GM04504 (cell line): ENCODE measurements around the gene DDOST.
"Not testable (repeated sequence)": the region's sequence is repeated elsewhere in the genome, so short reads cannot be mapped to it uniquely, and the experiment has no call there.

Experiments
- DNase-seq: peaks from one replicate; pipeline ENCODE4 v3.0.0-alpha.2; 2012; ENCODE audit warnings: low read depth

Gene DDOST

GRCh38 chr1:20624709-20625108, 36.5 kb downstream of the DDOST start:
- no peak for DNase-seq

DNA sequence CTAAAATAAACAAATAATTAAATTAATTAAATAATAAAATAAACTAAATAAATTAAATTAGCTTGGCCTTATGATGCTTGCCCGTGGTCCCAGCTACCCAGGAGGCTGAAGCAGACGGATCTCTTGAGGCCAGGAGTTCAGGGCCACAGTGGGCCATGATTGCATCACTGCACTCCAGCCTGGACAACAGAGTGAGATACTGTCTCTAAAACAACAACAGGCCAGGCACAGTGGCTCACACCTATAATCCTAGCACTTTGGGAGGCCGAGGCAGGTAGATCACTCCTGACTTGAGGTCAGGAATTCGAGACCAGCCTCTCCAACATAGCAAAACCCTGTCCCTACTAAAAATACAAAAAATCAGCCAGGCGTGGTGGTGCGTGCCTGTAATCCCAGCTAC, 40.2 kb downstream of the DDOST start:
- DNase-seq, result no peak

DNA sequence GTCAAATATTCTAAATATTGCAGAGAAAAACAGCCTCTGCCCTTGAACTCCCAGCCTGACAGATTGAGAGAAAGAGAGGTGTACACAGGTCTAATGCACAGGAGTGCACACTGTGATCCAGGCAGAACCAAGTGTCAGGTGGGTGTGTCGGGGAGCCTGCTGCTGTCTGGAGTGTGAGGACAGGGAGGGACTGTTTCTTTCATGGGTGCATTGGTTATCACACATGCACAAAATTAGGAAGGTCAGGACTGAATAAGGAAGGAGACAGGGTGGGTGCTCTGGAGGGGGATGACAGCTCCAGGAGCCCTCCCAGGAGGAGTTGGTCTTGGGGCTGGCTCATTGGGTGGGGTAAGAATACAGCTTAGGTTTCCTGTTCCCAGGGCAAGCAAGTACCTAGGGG, 41.2 kb downstream of the DDOST start:
- no peak for DNase-seq

- no peak for DNase-seq
Observed at GRCh38 chr1:20618550-20618949, 42.6 kb downstream of the DDOST start.

DNA sequence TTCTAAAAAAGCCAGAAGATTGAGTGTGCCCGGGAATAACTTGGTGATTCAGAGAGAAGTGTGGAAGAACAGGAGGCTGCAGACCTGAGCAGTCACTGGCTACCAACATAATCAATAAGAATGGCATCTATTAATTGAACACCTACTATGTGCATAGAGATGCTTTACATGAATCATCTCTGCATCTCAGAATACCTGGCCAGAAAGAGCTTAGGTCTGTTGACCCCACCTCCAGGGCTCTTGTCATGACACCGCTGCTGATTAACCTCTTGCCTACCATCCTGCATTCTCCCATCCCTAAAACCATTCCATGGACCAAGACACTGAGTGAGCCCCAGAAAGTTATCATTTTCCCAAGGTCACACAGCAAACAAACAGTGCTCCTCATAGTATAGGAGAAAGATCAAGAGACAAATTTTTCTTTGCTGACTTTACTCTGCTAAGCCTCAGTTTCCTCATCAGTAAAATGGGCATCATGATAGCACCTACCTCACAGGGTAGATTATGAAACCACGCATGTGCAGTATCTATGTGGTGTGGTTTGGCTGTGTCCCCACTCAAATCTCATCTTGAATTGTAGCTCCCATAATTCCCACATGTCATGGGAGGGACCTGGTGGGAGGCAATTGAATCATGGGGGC, 44.2 kb downstream of the DDOST start:
- no peak for DNase-seq

DNA sequence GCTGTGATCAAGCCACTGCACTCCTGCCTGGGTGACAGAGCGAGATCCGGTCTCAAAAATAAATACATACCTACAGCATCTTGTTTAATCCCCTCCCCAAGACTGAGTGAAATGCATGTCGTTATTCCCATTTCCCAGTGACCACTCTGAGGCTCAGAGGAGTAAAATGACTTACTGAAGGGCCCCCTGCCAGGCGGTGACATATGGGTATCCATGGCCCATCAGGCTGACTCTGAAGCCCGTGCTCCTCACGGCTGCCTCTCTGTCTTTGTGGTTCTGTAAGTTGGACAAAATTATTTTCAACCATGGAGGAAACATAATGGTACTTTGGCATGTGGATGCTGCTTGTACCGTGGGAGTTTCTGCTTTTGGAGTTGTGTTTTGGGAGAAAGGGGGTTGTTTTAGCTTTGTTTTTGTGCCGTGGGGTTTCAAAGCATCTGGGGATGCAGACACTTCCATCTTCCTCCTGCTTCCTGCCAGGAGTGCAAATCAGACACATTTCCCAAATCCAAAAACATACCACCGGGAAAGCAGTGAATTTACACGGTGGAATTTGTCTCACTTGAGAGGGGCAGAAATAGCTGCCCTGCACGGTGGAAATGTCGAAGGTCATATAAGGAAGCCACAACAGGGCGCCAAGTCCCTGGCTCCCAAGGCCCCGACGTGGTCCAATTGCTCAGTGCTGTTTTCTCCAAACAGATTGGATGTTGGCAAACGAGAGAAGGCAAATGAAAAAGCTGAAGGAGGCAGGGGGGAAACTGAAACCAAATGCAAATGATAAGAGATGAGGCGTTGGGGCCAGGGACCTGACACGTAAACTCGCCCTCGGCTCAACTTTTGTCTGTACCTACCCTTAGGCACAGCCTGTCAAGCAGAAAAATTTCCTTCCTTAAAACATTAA, 45.0 kb downstream of the DDOST start:
- DNase-seq, result no peak

DNA sequence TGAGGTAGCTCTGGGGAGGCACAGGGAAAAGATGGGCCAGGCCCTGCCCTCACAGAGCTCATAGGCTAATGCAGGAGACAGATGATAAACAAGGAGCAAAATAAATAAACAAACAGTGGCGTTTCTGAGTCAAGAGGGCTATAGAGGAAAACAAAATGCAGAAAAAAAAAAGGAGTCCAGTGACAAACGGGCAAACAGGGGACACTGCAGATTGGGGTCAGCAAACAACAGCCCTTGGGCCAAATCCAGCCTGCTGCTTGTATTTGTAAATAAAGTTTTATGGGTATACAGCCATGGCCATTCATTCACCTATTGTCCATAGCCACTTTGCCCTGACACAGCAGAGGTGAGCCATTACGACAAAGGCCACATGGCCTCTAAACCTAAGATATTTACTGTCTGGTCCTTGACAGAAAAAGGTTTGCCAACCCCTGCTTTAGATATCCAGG, 47.0 kb downstream of the DDOST start:
- no peak for DNase-seq

GRCh38 chr1:20612221-20612746, 48.9 kb downstream of the DDOST start:
- no peak for DNase-seq

DNA sequence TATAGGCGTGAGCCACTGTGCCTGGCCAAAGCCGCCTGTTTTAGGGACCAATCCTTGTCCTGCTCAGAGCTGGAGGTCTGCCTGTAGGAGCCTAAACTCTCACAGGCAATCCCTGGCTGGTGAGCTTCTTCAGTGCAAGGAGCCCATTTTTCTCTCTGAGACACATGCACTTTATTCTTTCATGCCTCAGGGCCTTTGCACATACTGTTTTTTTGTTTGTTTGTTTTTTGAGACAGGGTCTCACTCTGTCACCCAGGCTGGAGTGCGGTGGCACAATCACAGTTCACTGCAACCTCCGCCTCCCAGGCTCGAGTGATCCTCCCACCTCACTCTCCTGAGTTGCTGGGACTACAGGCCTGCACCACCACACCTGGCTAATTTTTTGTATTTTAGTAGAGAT, 49.5 kb downstream of the DDOST start:
- DNase-seq, result no peak

DNA sequence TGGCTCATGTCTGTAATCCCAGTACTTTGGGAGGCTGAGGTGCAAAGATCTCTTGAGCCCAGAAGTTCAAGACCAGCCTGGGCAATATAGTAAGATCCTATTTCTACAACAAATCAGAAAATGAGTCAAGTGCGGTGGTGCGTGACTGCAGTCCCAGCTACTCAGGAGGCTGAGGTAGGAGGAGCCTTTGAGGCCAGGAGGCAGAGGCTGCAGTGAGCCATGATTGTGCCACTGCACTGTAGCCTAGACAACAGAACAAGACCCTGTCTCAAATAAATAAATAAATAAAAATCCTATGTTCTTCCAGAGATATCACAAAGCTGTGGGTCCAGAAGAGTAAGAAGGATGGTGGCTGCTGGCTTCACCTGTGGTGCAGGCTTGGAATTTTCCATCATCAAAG, 50.2 kb downstream of the DDOST start:
- DNase-seq, result no peak

- DNase-seq, result no peak
Observed at GRCh38 chr1:20609541-20609940, 51.6 kb downstream of the DDOST start.

GRCh38 chr1:20606801-20607570, 54.2 kb downstream of the DDOST start:
- not testable (repeated sequence) for DNase-seq

DNA sequence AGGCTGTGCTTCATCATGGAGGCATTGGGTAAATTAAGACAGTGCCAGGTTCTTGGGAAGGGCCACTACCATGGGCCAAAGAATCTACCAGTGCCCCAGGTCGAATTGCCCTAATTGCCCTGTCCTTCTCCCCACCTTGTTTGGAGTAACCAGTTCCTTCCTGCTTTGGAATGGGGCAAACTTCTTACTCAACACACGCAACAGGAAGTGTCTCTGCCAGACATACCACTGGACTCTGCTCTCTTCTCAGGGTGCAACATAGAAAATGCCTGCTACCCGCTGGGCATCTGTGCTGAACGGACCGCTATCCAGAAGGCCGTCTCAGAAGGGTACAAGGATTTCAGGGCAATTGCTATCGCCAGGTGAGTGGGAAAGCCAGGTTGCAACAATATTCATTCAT, 56.5 kb downstream of the DDOST start:
- DNase-seq, result no peak

DNA sequence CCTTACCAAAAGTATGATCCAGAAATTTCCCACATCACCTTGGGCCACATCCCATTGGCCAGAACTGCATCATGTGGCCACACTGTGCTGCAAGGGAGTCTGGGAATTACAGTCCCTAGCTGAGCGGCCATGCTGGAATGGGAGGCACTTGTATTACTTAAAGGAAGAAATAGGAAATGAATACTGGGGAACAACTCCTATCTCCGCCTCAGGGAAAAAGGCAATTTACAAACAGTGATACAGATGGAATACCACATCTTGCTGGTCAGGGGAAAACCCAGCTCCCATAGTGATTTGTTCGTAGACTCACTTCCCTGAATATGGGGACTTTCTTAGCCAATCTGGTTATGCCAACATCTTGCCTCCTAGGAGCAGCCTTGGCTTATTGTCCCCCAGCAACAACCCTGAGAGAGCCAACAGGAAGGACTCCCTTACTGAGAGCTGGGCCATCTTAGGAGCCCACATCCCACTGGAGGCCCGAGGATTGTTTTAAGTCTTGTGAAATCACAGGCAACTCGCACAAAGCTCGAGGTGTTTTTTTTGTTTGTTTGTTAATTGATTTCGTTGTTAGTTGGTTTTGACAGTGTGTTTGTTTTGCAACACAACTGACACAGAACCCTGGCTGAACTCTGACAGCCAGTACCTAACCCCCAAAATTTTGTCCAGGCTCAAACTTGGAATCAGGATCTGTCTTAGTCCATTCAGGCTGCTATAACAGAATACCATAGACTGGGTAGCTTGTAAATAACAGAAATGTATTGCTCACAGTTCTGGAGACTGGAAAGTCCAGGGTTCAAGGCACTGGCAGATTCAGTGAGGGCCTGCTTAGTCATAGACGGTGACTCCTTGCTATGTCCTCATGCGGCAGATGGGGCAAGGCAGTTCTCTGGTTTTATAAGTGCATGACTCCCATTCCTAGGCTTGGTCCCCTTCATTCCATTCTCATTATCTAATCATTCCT, 57.4 kb downstream of the DDOST start:
- peak; percentile 72 for DNase-seq

DNA sequence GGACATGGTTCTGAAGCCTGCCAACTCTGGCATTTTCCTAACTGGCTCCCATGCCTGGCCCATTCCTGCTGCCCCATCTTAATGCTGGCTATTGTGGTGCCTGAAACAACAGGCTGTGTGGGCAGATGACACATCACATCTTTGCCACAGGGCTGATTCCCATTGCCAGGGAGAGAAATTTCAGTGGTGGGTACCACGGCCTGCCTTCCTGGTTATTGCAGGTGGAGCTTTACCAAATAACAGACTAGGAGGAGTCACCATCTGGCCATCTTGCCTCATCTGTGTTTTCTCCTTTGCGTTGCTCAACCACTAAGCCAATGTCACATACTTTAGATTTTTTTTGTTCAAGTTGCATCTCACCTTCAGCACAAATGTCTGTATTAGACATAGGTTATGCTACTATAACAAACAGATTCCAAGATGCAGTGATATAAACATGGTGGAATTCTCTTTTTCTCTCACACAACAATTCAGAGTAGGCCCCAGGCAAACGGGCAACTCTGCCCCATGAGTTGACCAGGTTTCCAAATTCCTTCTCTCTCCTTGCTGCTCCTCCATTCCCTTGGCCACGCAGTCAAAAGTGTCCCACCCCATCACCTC, 58.2 kb downstream of the DDOST start:
- DNase-seq, result no peak
